GM19099 (cell line): ENCODE measurements around the gene ZBTB44.

Experiments used
- POLR2A ChIP-seq: IDR thresholded peaks from 3 replicates; pipeline ENCODE4 v1.6.1; 2011; ENCODE audit warnings: low read depth; ENCODE audit not compliant: insufficient read length; ENCODE audit errors: extremely low read depth

Gene ZBTB44

DNA sequence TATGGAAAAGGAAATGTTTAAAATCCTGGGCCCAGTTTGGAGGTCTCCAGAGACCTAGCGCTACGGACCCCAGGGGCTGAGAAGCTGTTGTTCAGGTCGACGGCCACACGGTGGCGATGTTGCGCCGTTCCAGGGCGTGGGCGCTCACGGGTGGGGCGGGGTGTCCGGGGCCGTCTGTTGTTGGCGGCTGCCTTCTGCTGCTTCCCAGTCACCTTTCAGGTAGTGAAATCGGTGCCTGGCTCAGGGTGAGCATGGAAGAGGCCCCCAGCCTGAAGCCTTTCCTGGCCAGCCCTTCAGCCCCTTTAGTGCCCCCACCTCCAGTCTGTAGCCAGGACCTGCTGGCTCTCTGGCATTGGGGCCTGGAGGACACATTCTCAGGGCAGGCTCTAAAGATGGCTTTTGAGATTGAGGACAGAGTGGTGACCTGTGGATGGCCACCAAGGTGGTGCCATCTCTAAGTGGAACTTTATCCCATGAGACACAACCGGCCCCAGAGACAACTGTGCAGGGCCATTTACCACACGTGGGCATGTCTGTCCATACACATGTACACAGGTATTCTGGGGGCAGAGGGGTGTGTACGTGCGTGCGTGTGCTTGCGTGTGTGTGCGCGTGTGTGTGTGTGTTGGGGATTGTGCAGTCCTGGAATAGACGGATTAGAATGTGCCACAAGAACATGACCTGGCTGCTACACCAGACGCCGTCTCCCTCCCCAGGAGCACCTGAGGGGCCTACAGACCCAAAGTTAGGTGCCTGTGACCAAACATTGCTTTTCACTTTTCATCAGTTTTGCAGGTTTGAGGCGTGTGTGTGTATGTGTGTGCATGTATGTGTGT, 101.4 kb downstream of the ZBTB44 start:
- no peak for TF ChIP-seq POLR2A

DNA sequence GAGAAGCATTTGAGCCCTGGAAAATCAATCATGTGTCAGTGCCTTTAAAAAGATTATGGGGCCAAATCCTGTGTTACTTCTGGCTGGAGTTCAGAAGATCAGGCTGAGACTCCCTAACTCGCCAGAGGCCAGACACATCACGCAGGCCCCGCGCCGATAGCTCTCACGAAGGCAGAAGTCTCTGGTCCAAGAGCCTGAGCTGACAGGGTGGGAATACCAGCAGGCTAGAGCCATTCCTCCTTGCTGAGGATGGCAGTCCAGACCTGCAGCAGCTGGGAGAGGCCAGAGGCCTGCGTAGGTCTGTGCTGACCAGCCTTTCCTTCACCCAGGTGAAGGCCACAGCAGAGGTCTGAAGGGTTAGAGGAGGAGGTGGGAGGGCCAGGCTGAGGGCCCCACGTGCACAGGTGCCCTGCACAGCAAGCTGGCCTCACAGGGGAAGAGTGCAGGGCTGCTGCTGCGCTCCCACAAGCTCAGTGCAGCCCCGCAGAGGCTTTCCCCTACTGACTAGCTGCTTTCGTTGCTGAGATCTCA, 102.2 kb downstream of the ZBTB44 start:
- no peak for TF ChIP-seq POLR2A

DNA sequence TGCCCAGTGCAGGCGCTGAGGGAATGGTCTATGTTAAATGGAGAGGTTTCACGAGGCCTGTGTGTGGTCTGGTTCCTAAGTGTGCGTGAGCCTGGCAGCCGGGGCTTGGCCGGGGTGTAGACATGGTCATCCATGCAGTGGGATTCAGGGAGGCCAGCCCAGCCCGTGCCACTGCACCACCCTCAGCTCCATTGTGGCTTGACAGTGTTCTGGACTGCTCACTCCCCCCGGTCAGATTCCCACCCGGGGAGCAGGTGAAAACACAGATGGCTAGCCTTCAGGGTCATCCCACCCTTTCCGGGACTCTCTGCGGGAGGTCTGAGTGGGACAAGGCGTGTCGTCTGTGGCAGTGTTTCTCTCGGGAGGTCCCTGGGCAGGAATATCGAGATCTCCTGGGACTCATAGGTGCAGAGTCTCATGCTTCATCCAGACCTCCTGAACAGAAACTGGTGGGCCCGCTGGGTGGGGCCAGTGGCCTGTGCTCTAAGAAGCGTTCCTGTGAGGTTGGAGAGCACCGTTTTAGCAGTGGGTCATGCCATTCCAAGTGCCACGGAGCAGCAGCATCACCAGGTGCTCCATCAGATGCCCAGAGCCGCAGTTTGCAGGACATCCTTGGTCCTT, 102.8 kb downstream of the ZBTB44 start:
- TF ChIP-seq POLR2A, result no peak

DNA sequence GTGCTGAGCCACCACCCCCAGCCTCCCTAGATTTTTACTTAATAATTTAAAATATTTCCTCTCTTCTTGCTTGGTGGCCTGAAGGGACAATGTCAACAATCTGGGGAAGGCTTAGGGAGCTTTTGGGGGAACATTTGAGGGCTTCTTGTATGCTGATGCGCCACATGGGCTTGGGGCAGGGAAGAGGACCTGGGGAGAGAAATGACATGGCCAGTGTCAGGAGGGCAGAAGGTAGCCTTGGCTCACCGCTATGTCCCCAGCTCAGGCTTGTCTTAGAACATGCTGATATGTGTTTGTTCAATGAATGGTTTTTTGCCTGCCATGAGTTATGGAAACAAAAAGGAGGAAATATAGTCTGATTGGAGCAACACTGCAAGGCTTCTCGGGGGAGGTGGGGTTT, 103.6 kb downstream of the ZBTB44 start:
- TF ChIP-seq POLR2A, result no peak

DNA sequence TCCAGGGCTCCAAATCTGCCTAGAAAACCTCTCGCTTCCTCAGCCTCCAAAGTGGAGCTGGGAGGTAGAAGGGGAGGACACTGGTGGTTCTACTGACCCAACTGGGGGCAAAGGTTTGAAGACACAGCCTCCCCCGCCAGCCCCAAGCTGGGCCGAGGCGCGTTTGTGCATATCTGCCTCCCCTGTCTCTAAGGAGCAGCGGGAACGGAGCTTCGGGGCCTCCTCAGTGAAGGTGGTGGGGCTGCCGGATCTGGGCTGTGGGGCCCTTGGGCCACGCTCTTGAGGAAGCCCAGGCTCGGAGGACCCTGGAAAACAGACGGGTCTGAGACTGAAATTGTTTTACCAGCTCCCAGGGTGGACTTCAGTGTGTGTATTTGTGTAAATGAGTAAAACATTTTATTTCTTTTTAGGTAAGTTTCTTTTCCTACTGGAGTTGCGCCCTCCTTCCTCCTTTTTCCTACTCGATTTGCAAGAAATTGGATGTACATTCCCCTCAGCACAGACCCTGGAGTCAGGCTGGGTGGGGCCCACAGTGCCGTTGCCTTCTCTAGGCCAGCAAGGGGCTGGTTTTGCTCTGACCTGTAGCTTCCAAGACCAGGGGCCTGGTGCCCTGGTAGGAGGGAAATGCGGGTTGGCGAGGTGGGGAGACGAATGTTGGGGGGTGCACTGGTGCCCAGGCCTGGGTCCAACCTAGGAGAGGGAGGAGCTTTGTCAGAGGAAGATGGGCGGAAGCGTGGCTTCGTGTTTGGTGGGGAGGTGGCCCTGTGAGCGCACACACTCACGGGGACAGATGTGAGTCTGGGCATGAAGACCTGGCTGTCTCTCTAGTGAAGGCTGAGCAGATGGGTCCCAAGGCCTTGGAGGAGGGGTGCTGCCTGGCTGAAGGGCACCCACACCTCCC, 104.5 kb downstream of the ZBTB44 start:
- TF ChIP-seq POLR2A, result no peak

DNA sequence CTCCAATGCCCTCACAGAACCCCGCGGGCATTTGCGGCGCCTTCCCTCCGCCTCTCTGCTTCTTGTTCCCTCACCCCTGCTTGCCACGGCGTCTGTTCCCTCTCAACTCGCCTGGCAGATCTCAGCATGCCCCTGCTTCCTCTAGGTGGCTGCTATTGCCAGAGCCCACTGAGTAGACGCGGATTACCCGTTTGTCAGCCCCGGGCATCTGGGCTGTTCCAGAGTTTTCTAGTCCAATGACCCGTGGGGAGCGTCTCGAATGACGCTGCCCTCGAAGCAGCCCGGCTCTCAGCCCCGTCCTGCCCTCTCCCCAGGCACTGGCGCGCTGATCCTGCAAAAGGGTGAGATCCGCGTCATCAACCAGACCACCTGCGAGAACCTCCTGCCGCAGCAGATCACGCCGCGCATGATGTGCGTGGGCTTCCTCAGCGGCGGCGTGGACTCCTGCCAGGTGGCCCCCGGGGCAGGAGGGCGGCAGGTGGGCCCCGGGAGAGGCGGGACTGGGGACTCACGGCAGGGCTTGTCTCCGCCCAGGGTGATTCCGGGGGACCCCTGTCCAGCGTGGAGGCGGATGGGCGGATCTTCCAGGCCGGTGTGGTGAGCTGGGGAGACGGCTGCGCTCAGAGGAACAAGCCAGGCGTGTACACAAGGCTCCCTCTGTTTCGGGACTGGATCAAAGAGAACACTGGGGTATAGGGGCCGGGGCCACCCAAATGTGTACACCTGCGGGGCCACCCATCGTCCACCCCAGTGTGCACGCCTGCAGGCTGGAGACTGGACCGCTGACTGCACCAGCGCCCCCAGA, 105.4 kb downstream of the ZBTB44 start:
- no peak for TF ChIP-seq POLR2A

DNA sequence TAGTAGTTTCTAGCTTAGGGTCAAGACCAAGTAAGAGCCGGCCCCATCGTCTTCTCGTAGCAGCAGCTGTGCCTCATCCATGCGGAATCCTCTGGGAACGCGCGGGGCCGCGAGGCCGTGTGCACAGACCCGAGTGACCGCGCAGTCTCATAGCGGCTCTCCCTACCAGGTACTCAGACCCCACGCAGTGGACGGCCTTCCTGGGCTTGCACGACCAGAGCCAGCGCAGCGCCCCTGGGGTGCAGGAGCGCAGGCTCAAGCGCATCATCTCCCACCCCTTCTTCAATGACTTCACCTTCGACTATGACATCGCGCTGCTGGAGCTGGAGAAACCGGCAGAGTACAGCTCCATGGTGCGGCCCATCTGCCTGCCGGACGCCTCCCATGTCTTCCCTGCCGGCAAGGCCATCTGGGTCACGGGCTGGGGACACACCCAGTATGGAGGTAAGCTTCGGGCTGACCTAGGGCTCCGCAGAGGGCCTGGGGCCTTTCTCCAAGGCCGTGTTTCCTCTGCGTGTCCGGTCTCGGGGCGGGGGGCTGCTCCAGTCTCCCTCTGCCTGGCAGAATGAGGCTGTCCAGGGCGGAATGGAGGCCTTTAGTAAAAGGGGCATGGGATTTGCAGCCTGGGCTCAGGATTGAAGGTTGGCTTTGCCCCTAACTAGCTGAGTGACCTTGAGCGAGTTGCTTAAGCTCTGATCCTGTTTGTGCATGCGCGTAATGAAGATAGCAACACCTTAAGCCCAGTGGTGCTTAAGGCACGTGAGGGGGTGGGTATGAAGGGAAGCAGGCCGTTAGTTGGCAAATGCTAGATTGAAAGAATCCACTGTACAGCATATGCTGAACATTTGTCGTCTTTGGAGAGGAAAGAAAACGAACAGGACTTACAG, 106.2 kb downstream of the ZBTB44 start:
- TF ChIP-seq POLR2A, result no peak

DNA sequence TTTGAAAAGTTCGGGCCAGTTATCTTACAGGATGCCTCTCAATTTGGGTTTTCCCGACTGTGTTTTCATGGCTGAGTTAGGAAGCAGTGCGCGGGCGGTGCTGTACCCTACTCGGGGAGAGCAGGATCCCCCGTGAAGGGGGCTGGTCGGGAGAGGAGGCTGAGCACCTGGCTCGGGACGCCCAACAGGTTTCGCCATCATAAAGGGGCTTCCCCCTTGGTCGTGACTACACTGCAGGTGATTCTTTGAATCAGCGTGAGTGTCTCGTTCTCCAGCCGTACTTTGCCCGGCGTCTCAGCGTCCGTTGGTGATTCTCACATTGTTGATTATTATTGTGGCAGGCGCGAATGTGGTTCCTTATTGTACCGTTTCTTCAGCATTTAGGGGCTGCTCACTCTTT, 108.6 kb downstream of the ZBTB44 start:
- no peak for TF ChIP-seq POLR2A

DNA sequence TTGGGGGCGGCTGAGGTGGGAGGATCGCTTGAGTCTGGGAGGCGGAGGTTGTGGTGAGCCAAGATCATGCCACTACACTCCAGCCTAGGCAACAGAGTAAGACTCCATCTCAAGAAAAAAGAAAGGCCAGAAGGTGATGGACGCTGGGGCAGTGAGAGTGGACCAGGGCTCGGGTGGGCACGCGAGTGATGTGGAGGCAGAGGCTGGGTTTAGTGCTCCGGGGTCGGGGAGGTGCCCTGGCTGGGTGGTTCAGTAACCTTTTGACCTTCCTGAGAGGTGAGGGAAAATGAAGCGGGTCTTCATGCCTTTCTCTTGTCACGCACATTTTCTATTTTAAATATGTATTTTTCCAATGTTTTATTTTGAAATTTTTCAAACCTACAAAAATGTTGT, 110.0 kb downstream of the ZBTB44 start:
- no peak for TF ChIP-seq POLR2A

DNA sequence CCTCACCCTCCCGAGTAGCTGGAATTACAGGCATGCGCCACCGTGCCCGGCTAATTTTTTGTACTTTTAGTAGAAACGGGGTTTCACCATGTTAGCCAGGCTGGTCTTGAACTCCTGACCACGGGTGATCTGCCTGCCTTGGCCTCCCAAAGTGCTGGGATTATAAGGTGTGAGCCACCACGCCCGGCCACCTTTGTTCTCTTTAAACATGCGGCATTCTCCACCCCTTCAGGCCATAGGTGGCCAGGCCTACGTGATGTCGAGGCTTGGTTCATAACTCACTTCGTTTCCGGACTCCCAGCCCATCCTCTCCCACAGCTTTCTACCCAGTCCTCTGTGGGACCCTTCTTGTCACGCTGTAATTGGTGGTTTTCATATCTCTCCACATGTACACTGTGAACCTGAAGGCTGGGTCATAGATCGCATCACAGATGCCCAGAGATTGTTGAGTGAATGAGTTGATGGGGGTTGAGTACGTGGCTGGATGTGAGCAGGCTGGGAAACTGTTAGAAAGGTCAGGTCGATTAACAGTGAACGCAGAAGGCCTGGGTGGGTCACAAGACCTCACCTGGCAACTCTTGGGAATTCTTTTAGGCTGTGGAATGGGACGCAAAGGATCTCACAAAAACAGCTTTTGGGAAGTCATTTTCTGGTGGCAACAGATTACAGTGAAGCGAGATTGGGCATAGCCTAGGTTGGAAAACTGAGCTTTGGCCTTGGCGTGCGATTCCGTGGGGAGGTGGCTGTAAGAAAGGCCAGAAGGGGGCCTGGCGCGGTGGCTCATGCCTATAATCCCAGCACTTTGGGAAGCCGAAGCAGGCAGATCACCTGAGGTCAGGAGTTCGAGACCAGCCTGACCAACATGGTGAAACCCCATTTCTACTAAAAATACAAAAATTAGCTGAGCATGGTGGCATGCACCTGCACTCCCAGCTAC, 110.7 kb downstream of the ZBTB44 start:
- no peak for TF ChIP-seq POLR2A

DNA sequence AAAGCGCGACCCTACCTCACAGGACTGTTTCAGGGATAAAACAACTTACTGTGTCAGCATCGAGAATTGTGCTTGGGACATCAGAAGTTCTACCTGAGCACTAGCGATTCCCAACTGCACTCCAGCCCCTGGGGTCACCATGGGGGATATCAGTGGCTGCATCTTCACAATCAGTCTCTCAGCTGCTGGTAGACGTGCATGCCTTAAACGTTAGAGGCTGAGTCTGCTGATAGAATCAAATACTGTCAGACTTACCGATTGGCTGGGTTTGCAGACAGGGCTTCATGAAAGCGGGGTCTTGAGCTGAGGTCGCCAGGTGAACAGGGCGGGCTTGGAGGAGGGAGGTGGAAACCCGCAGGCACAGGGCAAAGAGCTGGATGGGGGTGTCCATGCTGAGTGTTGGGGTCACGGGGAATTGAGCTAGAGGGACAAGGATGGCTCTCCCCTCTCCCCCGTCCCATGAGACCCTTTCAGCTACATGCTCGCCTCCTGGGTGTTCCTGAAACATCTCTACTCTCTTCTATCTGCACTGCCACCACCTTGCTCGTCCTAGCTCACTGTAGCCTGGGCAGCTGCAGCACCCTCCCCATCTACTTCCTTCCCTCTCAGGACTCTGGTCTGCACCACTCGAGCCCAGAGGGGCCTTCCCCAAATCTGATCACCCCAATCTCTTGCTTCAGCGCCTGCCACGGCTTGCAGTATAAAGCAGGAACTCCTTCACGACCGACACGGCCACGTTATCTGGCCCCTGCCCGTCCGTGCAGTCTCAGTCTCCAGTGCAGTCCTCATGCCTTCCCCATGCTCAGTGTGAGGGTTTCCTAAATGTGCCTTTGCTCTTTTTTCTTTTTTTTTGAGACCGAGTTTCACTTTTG, 111.7 kb downstream of the ZBTB44 start:
- no peak for TF ChIP-seq POLR2A
